Lung (tissue), 12 donors: ENCODE measurements around the gene NDUFA9. TPM values are rescaled to one million over a fixed set of nuclear protein-coding genes. Genes with fewer than 3 reads are reported as not detected.
A peak's percentile ranks its signal among the peaks of the same experiment; 100 is the strongest.

ENCODE experiments used
- ATAC-seq: fragments of 200-7000 bp; cut with Tn5 transposase; one replicate; pipeline ENCODE4 v1.9.1; 2020; ENCODE audit warnings: moderate number of reproducible peaks; ENCODE audit not compliant: insufficient read depth, low FRiP score
- DNase-seq, 3 donors: peaks; one replicate each; pipeline ENCODE4 v3.0.0-alpha.2; 2013 to 2017
- H3K27ac ChIP-seq, 2 donors: one replicate each; pipeline ENCODE4 v1.5.1; 2013; ENCODE audit warnings: mild to moderate bottlenecking in 2 of 2, moderate library complexity in 2 of 2, control low read depth in 1 of 2, inconsistent platforms in 1 of 2, low read depth in 1 of 2, low read length in 1 of 2
- H3K27me3 ChIP-seq, 3 donors: one replicate each; pipeline ENCODE4 v1.5.1; 2013; ENCODE audit warnings: low read length in 2 of 3; ENCODE audit not compliant: control insufficient read depth in 3 of 3, insufficient read depth in 3 of 3
- H3K36me3 ChIP-seq, 4 donors: one replicate each; pipeline ENCODE4 v1.5.1; 2013; ENCODE audit warnings: low read length in 4 of 4, mild to moderate bottlenecking in 1 of 4, moderate library complexity in 1 of 4; ENCODE audit not compliant: control insufficient read depth in 4 of 4, insufficient read depth in 4 of 4
- H3K4me1 ChIP-seq, 5 donors: one replicate each; pipeline ENCODE4 v1.5.1; 2013; ENCODE audit warnings: low read length in 5 of 5, mild to moderate bottlenecking in 2 of 5, moderate library complexity in 1 of 5; ENCODE audit not compliant: control insufficient read depth in 5 of 5, insufficient read depth in 5 of 5
- H3K4me3 ChIP-seq: one replicate; pipeline ENCODE4 v1.5.1; 2013; ENCODE audit warnings: mild to moderate bottlenecking, control low read depth, moderate library complexity
- H3K9ac ChIP-seq, 2 donors: one replicate each; pipeline ENCODE4 v1.5.1; 2013; ENCODE audit warnings: low read length in 2 of 2, control low read depth in 1 of 2; ENCODE audit not compliant: insufficient read depth in 1 of 2
- H3K9me3 ChIP-seq, 4 donors: one replicate each; pipeline ENCODE4 v1.5.1; 2013; ENCODE audit warnings: low read length in 3 of 4, mild to moderate bottlenecking in 1 of 4, moderate library complexity in 1 of 4; ENCODE audit not compliant: control insufficient read depth in 4 of 4, insufficient read depth in 3 of 4
- CTCF ChIP-seq: IDR thresholded peaks from 2 replicates; pipeline ENCODE4 v1.5.1; 2012; ENCODE audit warnings: mild to moderate bottlenecking; ENCODE audit errors: control extremely low read depth, extremely low read depth
- WGBS, 2 donors: extraction: QIAGEN DNeasy Blood & Tissue Kit; methylation state at CpG; one replicate each; pipeline ENCODE4 v1.1.7; 2013; 5-methylcytosine and 5-hydroxymethylcytosine counted together
- polyA plus RNA-seq, 2 donors: library from polyadenylated mRNA; stranded (reverse); fragments of 200-250 nt; gene quantifications; one replicate each; pipeline ENCODE4 v1.2.1, GENCODE V29; 2013
- total RNA-seq, 2 donors: library from RNA; depleted of rRNA in 1 of 2; stranded (reverse); fragments of >200 nt in 1 of 2; gene quantifications; one replicate each; pipeline ENCODE4 v1.2.1, GENCODE V29; 2014 to 2021
- donor health status: control.
- donor health status: control.
- donor health status: Bipolar disorder and iron deficiency.
- donor health status: healthy.
- donor health status: DM: yes; HTN: yes; CAD: no.

The NDUFA9 gene
- total and polyA plus RNA-seq, 4 donors = 64.1 to 79.1 (median 68.2) TPM

DNA sequence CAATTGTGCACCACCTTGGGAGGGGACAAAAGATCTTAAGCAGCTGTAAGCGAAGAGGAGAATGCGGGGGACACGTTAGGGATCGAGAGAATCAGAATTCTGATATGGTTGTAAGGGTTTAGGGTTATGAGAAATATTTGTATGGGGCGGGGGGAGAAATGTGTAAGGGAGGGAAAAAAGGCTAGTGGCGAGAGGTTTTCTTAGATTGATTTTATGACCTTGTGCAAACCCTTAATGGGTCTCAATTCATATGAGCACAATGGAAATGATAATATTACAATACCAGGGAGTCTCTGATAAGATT, 396 bp downstream of the NDUFA9 start:
- H3K9me3 ChIP-seq = no peaks in the 10 kb centered on the region
- H3K36me3 ChIP-seq = no peaks in the 10 kb centered on the region
- peak overlapping the region; percentile 95 to 96 for H3K9ac ChIP-seq
- H3K27ac ChIP-seq = peak overlapping the region; percentile 83 to 95
- peak overlapping the region; percentile 98 for H3K4me3 ChIP-seq
- TF ChIP-seq CTCF = no peak
- no peaks in the 10 kb centered on the region for H3K27me3 ChIP-seq
- 0 to 1% methylated on average over 6 of the region's 6 CpGs for WGBS, 2 donors
- ATAC-seq (no peak), DNase-seq (no peak)
- peaks cover 0 to 21% (median 9%) of the 10 kb centered on the region in 5 donors for H3K4me1 ChIP-seq

DNA sequence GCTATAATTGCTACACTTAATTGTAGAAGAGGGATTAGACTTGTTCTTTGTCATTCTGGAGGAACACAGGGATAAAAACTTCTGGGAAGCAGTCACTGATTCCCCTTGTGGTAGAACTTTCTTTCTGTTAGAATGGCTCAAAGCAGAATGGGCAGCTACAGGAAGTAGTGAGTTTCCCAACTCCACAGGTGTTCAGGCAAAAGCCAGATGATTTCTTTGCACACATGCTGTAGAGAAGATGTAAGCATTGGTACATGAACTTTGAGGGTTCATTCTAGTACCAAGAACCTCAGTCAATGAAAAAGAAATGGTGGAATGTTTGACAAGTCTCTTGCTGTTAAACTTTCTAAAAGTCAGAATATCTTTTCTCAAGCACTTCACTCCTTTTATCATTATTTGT, 4.3 kb downstream of the NDUFA9 start:
- DNase-seq (no peak), ATAC-seq (no peak)
- no peaks in the 10 kb centered on the region for H3K27me3 ChIP-seq
- H3K4me1 ChIP-seq = peaks cover 0 to 16% (median 9%) of the 10 kb centered on the region in 5 donors
- no peak overlapping the region for H3K9ac ChIP-seq
- H3K36me3 ChIP-seq = peaks cover 11 to 27% (median 22%) of the 10 kb centered on the region in 4 donors
- TF ChIP-seq CTCF = no peak
- H3K4me3 ChIP-seq = no peak overlapping the region
- H3K9me3 ChIP-seq = no peaks in the 10 kb centered on the region
- no peak overlapping the region for H3K27ac ChIP-seq

DNA sequence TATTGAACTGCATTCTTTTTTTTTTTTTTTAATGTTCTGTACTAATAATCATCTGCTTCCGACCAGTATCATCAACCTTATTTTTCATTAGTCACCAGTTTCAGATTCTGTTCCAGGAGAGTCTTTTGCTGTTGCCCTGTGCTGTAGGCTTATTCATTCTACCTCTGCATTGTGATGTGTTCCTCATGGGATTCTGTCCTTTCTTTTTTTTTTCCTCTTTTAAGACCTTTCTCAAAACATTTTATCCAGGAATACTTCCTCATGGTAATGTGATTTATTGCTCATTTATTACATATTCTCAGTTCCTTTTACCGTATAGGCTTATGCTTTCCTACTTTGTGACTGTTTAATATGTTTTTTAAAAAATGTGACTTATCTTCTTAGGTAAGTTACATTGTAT, 4.8 kb downstream of the NDUFA9 start:
- ATAC-seq = no peak
- Histone ChIP-seq H3K4me1 (peaks cover 0 to 14% (median 9%) of the 10 kb centered on the region in 5 donors), H3K9me3 (no peaks in the 10 kb centered on the region), H3K27ac (no peak overlapping the region), H3K27me3 (no peaks in the 10 kb centered on the region), H3K9ac (no peak overlapping the region), H3K36me3 (peaks cover 11 to 28% (median 22%) of the 10 kb centered on the region in 4 donors), H3K4me3 (no peak overlapping the region)
- DNase-seq = no peak
- 67 to 72% methylated on average over 2 of the region's 2 CpGs for WGBS, 2 donors
- no peak for TF ChIP-seq CTCF

DNA sequence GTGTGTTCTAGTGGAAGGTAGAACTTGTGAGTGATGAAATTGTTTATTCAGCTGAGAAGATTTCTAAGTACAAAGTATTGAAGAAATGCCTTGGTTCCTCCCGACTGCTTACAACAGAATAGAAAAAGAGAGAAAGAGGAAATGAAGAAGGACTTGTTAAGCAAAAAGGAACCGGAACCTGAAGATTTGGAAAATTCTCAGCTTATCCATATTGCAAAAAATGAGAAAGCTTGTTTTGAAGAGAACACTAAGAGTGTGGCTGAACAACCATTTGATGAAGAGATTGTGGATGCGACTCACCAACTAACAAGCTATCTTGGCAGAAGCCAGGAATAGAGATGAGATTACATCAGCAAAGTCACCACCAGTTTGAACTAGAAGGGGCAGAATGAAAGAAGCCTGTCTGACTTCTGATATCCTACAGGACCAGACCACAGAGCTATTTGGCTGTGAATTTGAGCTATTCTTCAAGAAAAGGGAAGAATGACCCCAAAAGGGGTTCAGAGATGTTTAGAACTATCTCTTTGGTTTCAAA, 15.1 kb downstream of the NDUFA9 start:
- peak overlapping the region in 1 of 2 donors; percentile 16 for H3K27ac ChIP-seq
- no peak overlapping the region for H3K4me3 ChIP-seq
- TF ChIP-seq CTCF = no peak
- H3K36me3 ChIP-seq = peaks cover 38 to 73% (median 55%) of the 10 kb centered on the region in 4 donors
- H3K9ac ChIP-seq = no peak overlapping the region
- no peak for DNase-seq
- 54 to 78% methylated on average over 3 of the region's 3 CpGs for WGBS, 2 donors
- no peaks in the 10 kb centered on the region for H3K4me1 ChIP-seq
- no peak for ATAC-seq
- no peaks in the 10 kb centered on the region for H3K27me3 ChIP-seq
- H3K9me3 ChIP-seq = peaks cover 0 to 1% (median 0%) of the 10 kb centered on the region in 4 donors
